Measurements from ENCODE around the gene PHACTR2.
"Not testable (repeated sequence)": the region's sequence is repeated elsewhere in the genome, so short reads cannot be mapped to it uniquely, and the experiment has no call there.

Gene PHACTR2

GRCh38 chr6:143822584-143823024 is 144.8 kb downstream of the PHACTR2 start:
- DNase-seq = no peak

GRCh38 chr6:143823548-143823947 is 145.8 kb downstream of the PHACTR2 start:
- no peak for DNase-seq

- DNase-seq = no peak
Measured at GRCh38 chr6:143828572-143828971, 150.8 kb downstream of the PHACTR2 start.

- DNase-seq = no peak
Measured at GRCh38 chr6:143836150-143836549, 158.4 kb downstream of the PHACTR2 start.

GRCh38 chr6:143838395-143838794 is 160.6 kb downstream of the PHACTR2 start:
- no peak for DNase-seq

GRCh38 chr6:143839196-143839595 is 161.4 kb downstream of the PHACTR2 start:
- DNase-seq = no peak

GRCh38 chr6:143840595-143841265 is 163.0 kb downstream of the PHACTR2 start:
- DNase-seq = no peak

- DNase-seq = no peak
Measured at GRCh38 chr6:143842461-143842901, 164.7 kb downstream of the PHACTR2 start.

GRCh38 chr6:143842902-143843676 is 165.3 kb downstream of the PHACTR2 start, which contains the start of gene LTV1:
Gene LTV1, plus strand, starts transcription at chr6:143843338. Its CDS starts 140 bp downstream, at chr6:143843478.
- DNase-seq = peak; percentile 97

GRCh38 chr6:143843677-143843999 is 165.9 kb downstream of the PHACTR2 start:
- no peak for DNase-seq

- DNase-seq = no peak
Measured at GRCh38 chr6:143844006-143844405, 166.2 kb downstream of the PHACTR2 start.

- no peak for DNase-seq
Measured at GRCh38 chr6:143845033-143845432, 167.3 kb downstream of the PHACTR2 start.

GRCh38 chr6:143851706-143852105 is 173.9 kb downstream of the PHACTR2 start:
- not testable (repeated sequence) for DNase-seq

- DNase-seq = not testable (repeated sequence)
Measured at GRCh38 chr6:143855057-143855456, 177.3 kb downstream of the PHACTR2 start.

- not testable (repeated sequence) for DNase-seq
Measured at GRCh38 chr6:143856762-143857161, 179.0 kb downstream of the PHACTR2 start.

- DNase-seq = no peak
Measured at GRCh38 chr6:143857651-143858050, 179.9 kb downstream of the PHACTR2 start.

GRCh38 chr6:143859891-143860660 is 182.3 kb downstream of the PHACTR2 start:
- no peak for DNase-seq

GRCh38 chr6:143863771-143864170 is 186.0 kb downstream of the PHACTR2 start:
- no peak for DNase-seq

- DNase-seq = no peak
Measured at GRCh38 chr6:143864234-143864633, 186.5 kb downstream of the PHACTR2 start, which contains the start of gene ZC2HC1B. Gene ZC2HC1B, plus strand, starts transcription at chr6:143864474. Its CDS starts 66 bp downstream, at chr6:143864540.

- no peak for DNase-seq
Measured at GRCh38 chr6:143867236-143867635, 189.5 kb downstream of the PHACTR2 start.

GRCh38 chr6:143868808-143869207 is 191.0 kb downstream of the PHACTR2 start:
- DNase-seq = not testable (repeated sequence)

GRCh38 chr6:143871202-143871730 is 193.5 kb downstream of the PHACTR2 start:
- not testable (repeated sequence) for DNase-seq

GRCh38 chr6:143872201-143872600 is 194.4 kb downstream of the PHACTR2 start:
- no peak for DNase-seq

Measured in activated effector memory CD4-positive, alpha-beta T cell treated with anti-CD3 and anti-CD28 coated beads, Interleukin-2, amount 50 U/mL, for 16 hours (primary cell).